Motor neuron (in vitro differentiated cells): Measurements from ENCODE around the gene SLC25A43. TPM values are rescaled to one million over a fixed set of nuclear protein-coding genes. Genes with fewer than 3 reads are reported as not detected.
A peak's percentile ranks its signal among the peaks of the same experiment; 100 is the strongest.

Experiments used
- ATAC-seq, 8 experiments: fragments of 200-7000 bp; cut with Tn5 transposase; replicated peaks in 6 of 8; 2 replicates each; pipeline ENCODE4 v1.8.0; 2021; ENCODE audit warnings: mild to moderate bottlenecking in 8 of 8, moderate library complexity in 8 of 8
- H3K27ac ChIP-seq, 2 donors: fragments of 250-450 bp; sonication (Bioruptor Pico); 2 replicates each; pipeline ENCODE4 v1.9.0; 2021; ENCODE audit warnings: antibody characterized with exemption in 2 of 2, mild to moderate bottlenecking in 2 of 2, moderate library complexity in 1 of 2
- H3K4me1 ChIP-seq, 2 donors: fragments of 250-450 bp; sonication (Bioruptor Pico); replicated peaks in 1 of 2; 2 replicates each; pipeline ENCODE4 v1.6.1; 2021; ENCODE audit warnings: antibody characterized with exemption in 2 of 2, mild to moderate bottlenecking in 2 of 2, moderate library complexity in 1 of 2
- H3K4me3 ChIP-seq, 5 donors: fragments of 250-450 bp; sonication (Bioruptor Pico); 2 replicates each; pipeline ENCODE4 v1.9.0; 2021; ENCODE audit warnings: antibody characterized with exemption in 5 of 5, mild to moderate bottlenecking in 5 of 5, moderate library complexity in 4 of 5
- WGBS, 10 experiments: fragments of 450-650 bp; shearing (Covaris generic); methylation state at CpG; one replicate each; pipeline ENCODE4 v1.0.0; 2022; 5-methylcytosine and 5-hydroxymethylcytosine counted together
- in situ Hi-C, 9 experiments: fragments of 400-800 bp; cut with MboI; loops; one replicate each; pipeline ENCODE4 v1.15.0; 2021; ENCODE audit warnings: low sequenced_read_pairs in 9 of 9, low pct_unique_long_range_greater_than_20kb in 2 of 9; ENCODE audit not compliant: unreplicated experiment in 9 of 9
- total RNA-seq, 8 experiments: library from RNA; unstranded; fragments of 300-600 nt; gene quantifications; 2 replicates each; pipeline versions ENCODE4 v1.2.3 to v1.2.4, GENCODE V29; 2022

The SLC25A43 gene
- total RNA-seq, 8 experiments from 2014 or later = 0.16 to 8.3 (median 2.1) TPM

- Histone ChIP-seq H3K4me1 (no peaks in the 10 kb centered on the region), H3K4me3 (no peak overlapping the region), H3K27ac (no peak overlapping the region)
- 86 to 100% (median 100%) methylated on average over 1 of the region's 1 CpG; no CpG with 5 or more reads in 7 of the 10 experiments for WGBS, 10 experiments
- no peak for ATAC-seq
- in situ Hi-C loops = no loop called here
These were observed 56.1 kb downstream of the SLC25A43 start for GRCh38 chrX:119455264-119455663.

- no peak for ATAC-seq
- in situ Hi-C loops = no loop called here
These were observed 60.0 kb downstream of the SLC25A43 start for GRCh38 chrX:119459181-119459580.

GRCh38 chrX:119465555-119465954 is 66.4 kb downstream of the SLC25A43 start:
- Histone ChIP-seq H3K27ac (no peak overlapping the region), H3K4me3 (no peak overlapping the region), H3K4me1 (no peaks in the 10 kb centered on the region)
- 71 to 100% (median 100%) methylated on average over 1 to 3 of the region's 3 CpGs; no CpG with 5 or more reads in 5 of the 10 experiments for WGBS, 10 experiments
- in situ Hi-C loops = no loop called here
- no peak for ATAC-seq

More at GRCh38 chrX:119459181-119459580, 60.0 kb downstream of the SLC25A43 start:
- 60 to 92% (median 60%) methylated on average over 1 to 2 of the region's 4 CpGs; no CpG with 5 or more reads in 7 of the 10 experiments for WGBS, 10 experiments
- Histone ChIP-seq H3K4me1 (no peaks in the 10 kb centered on the region), H3K4me3 (no peak overlapping the region), H3K27ac (no peak overlapping the region)

- in situ Hi-C loops = no loop called here
- H3K4me3 ChIP-seq = no peak overlapping the region
- 0 to 100% (median 73%) methylated on average over 1 to 3 of the region's 3 CpGs; no CpG with 5 or more reads in 6 of the 10 experiments for WGBS, 10 experiments
- H3K4me1 ChIP-seq = no peaks in the 10 kb centered on the region
- H3K27ac ChIP-seq = no peak overlapping the region
- ATAC-seq = no peak
These were observed 67.8 kb downstream of the SLC25A43 start for GRCh38 chrX:119466970-119467369.

- peak overlapping the region in 2 of 5 donors; percentile 83 to 89 for H3K4me3 ChIP-seq
- in situ Hi-C loops = no loop called here
- 55 to 100% (median 63%) methylated on average over 1 to 5 of the region's 6 CpGs; no CpG with 5 or more reads in 6 of the 10 experiments for WGBS, 10 experiments
These were observed 68.3 kb downstream of the SLC25A43 start for GRCh38 chrX:119467433-119467832.

GRCh38 chrX:119467842-119468550 is 68.9 kb downstream of the SLC25A43 start, which contains the start of gene SLC25A5:
TSS of gene SLC25A5 (plus strand) at chrX:119468444. CDS start at chrX:119468516, 72 bp downstream.
- peak; percentile 87 to 93 (median 92) for ATAC-seq
- Histone ChIP-seq H3K27ac (peak within 1 kb of the TSS; percentile 71 to 72), H3K4me1 (no peaks in the 10 kb centered on the region), H3K4me3 (peak within 1 kb of the TSS; percentile 69 to 89 (median 83))
- in situ Hi-C loops = no loop called here
- WGBS, 10 experiments = 0 to 50% (median 40%) methylated on average over 1 to 9 of the region's 46 CpGs; no CpG with 5 or more reads in 4 of the 10 experiments

More at GRCh38 chrX:119467433-119467832, 68.3 kb downstream of the SLC25A43 start:
- no peaks in the 10 kb centered on the region for H3K4me1 ChIP-seq
- no peak for ATAC-seq
- H3K27ac ChIP-seq = no peak overlapping the region

- Histone ChIP-seq H3K4me3 (peak overlapping the region; percentile 69 to 89 (median 83)), H3K4me1 (no peaks in the 10 kb centered on the region), H3K27ac (peak overlapping the region; percentile 71 to 72)
- 20% methylated on average over 19 of the region's 78 CpGs; no CpG with 5 or more reads in 9 of the 10 experiments for WGBS, 10 experiments
- peak; percentile 60 to 77 (median 76) for ATAC-seq
- in situ Hi-C loops = no loop called here
These were observed 69.6 kb downstream of the SLC25A43 start for GRCh38 chrX:119468551-119469312.

GRCh38 chrX:119469313-119469635 is 70.1 kb downstream of the SLC25A43 start:
- Histone ChIP-seq H3K27ac (peak overlapping the region in 1 of 2 donors; percentile 5), H3K4me3 (peak overlapping the region; percentile 69 to 89 (median 83)), H3K4me1 (no peaks in the 10 kb centered on the region)
- 20 to 50% methylated on average over 1 to 2 of the region's 8 CpGs; no CpG with 5 or more reads in 8 of the 10 experiments for WGBS, 10 experiments
- in situ Hi-C loops = no loop called here
- ATAC-seq = no peak

- no peak for ATAC-seq
- WGBS, 10 experiments = 24 to 80% (median 60%) methylated on average over 1 to 13 of the region's 23 CpGs; no CpG with 5 or more reads in 1 of the 10 experiments
- H3K27ac ChIP-seq = no peak overlapping the region
- in situ Hi-C loops = no loop called here
- no peak overlapping the region for H3K4me3 ChIP-seq
- peaks cover 2 to 7% of the 10 kb centered on the region in 2 donors for H3K4me1 ChIP-seq
These were observed 75.7 kb downstream of the SLC25A43 start for GRCh38 chrX:119474615-119475388.

GRCh38 chrX:119475389-119476101 is 76.4 kb downstream of the SLC25A43 start:
- WGBS, 10 experiments = 0 to 89% (median 50%) methylated on average over 2 to 10 of the region's 11 CpGs; no CpG with 5 or more reads in 2 of the 10 experiments

GRCh38 chrX:119477812-119478232 is 78.7 kb downstream of the SLC25A43 start:
- Histone ChIP-seq H3K27ac (no peak overlapping the region), H3K4me1 (peaks cover 2 to 7% of the 10 kb centered on the region in 2 donors), H3K4me3 (no peak overlapping the region)
- in situ Hi-C loops = no loop called here
- ATAC-seq = peak in 6 of 8 experiments; percentile 30 to 64 (median 55)
- WGBS, 10 experiments = 14 to 52% (median 40%) methylated on average over 1 to 2 of the region's 3 CpGs; no CpG with 5 or more reads in 7 of the 10 experiments

More at GRCh38 chrX:119475389-119476101, 76.4 kb downstream of the SLC25A43 start:
- ATAC-seq = peak in 4 of 8 experiments; percentile 16 to 42 (median 25)
- Histone ChIP-seq H3K4me1 (peaks cover 2 to 7% of the 10 kb centered on the region in 2 donors), H3K4me3 (no peak overlapping the region), H3K27ac (no peak overlapping the region)
- in situ Hi-C loops = no loop called here

- no peak for ATAC-seq
- in situ Hi-C loops = no loop called here
- H3K4me3 ChIP-seq = no peak overlapping the region
- whole genome bisulfite sequencing, 10 experiments = 52 to 100% (median 90%) methylated on average over 1 to 4 of the region's 4 CpGs; no CpG with 5 or more reads in 2 of the 10 experiments
- no peak overlapping the region for H3K27ac ChIP-seq
- H3K4me1 ChIP-seq = peaks cover 2 to 7% of the 10 kb centered on the region in 2 donors
These were observed 79.4 kb downstream of the SLC25A43 start for GRCh38 chrX:119478504-119478903.
